GM18519 (cell line): ENCODE measurements around the gene RFT1.

Source experiments
- ATAC-seq: cut with Tn5 transposase; IDR thresholded peaks from one replicate; pipeline ENCODE4 v1.9.1; 2021; ENCODE audit warnings: mild to moderate bottlenecking, moderate library complexity; ENCODE audit not compliant: unreplicated experiment, low FRiP score

Gene RFT1

DNA sequence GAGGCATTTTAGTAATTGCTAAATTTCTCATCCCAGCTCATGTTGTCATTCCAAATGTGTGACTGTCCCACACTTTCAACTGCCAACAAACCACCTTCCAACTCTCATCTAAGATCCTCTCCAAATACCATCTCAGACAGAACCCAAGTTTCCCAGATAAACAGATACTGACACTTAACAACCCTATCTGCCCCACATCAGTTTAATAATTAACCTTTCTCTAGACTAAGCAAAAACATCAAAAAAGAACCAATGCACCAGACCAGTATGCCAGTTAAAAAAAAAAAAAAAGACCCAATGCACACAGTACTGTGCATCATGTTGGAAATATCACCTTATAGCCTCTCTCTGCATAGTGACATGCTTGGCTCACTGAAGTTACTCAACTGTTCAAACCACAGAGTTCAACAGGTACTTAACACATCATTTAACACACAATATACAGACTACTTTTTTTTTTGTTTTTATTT lies 89.8 kb downstream of the RFT1 start:
- ATAC-seq = no peak

DNA sequence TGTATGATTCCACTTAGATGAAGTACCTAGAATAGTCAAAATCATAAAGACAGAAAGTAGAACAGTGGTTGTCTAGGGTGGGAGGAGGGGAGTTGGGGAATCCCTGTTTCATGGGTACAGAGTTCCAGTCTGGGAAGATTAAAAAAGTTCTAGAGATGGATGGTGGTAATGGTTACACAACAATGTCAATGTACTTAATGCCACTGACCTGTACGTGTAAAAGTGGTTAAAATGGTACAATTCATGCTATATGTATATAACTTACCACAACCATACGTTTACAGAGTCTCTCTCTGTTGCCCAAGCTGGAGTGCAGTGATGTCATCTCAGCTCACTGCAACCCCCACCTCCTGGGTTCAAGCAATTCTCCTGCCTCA lies 90.9 kb downstream of the RFT1 start:
- no peak for ATAC-seq

DNA sequence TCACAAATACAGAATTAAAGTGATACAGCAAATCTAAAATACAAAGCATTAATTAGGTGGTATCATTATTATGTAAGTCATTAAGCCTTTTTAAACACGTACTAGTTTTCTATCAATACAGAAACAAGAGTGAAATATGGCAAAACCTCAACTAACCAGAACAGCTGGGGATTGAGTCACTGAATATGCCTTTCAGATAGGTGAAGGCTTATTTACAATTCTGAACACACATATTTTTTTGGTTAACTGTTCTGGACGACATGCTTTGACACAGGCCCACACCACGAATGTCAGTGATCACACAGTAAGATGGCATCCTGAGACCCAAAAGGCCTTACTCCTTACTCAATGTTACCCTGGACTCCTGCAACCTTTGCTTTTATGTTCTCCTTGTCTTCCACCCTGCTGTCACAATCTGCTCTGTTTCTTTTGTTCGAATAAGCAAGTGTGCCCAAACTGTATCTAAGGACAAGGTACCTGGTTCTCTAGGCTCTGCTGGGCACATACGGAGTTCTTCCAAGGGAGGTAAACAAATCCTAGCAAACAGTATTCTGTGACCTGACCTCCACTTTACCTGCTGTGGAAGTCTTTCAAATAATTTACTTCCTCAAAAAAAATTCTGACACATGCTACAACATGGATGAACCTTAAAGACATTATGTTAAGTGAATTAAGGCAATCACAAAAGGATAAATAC lies 91.4 kb downstream of the RFT1 start:
- no peak for ATAC-seq
